K562 (cell line): ENCODE measurements around the gene LRRC37A3. TPM values are rescaled to one million over a fixed set of nuclear protein-coding genes. Genes with fewer than 3 reads are reported as not detected.
"Not testable (repeated sequence)": the region's sequence is repeated elsewhere in the genome, so short reads cannot be mapped to it uniquely, and the experiment has no call there.

Experiments
- ATF1 ChIP-seq, 2 experiments: fragments of 450-650 bp in 1 of 2; IDR thresholded peaks; 2 replicates each; pipeline ENCODE4 v1.6.1; 2016; ENCODE audit warnings: missing compliant biosample characterization in 1 of 2, missing genetic modification characterization in 1 of 2
- CTBP1 ChIP-seq: fragments of 450-650 bp; IDR thresholded peaks from 2 replicates; pipeline ENCODE4 v1.6.1; 2016; ENCODE audit warnings: borderline replicate concordance
- DMBX1 ChIP-seq: fragments of 250-450 bp; sonication (Bioruptor Pico); IDR thresholded peaks from 2 replicates; pipeline ENCODE4 v1.8.0; 2022; ENCODE audit warnings: inconsistent platforms, mild to moderate bottlenecking, moderate library complexity, borderline replicate concordance
- EGR1 ChIP-seq: fragments of 450-650 bp; conservative IDR thresholded peaks from 2 replicates; pipeline ENCODE4 v1.6.1; 2017; ENCODE audit warnings: mild to moderate bottlenecking
- GTF2E2 ChIP-seq: fragments of 200-800 bp; sonication (Bioruptor generic); IDR thresholded peaks from 2 replicates; pipeline ENCODE4 v1.6.1; 2016; ENCODE audit warnings: missing genetic modification characterization, missing compliant biosample characterization
- HMGN3 ChIP-seq: IDR thresholded peaks from 2 replicates; pipeline ENCODE4 v1.6.1; 2011; ENCODE audit warnings: borderline replicate concordance, low read depth, mild to moderate bottlenecking, mixed read lengths, low read length; ENCODE audit not compliant: insufficient read length; ENCODE audit errors: extremely low read depth
- HNRNPK ChIP-seq: fragments of 200-400 bp; formaldehyde crosslinking; IDR thresholded peaks from one replicate; pipeline ENCODE4 v1.6.1; 2018; ENCODE audit warnings: mild to moderate bottlenecking, low read depth, low read length; ENCODE audit not compliant: poor library complexity, severe bottlenecking
- HNRNPLL ChIP-seq: fragments of 200-400 bp; formaldehyde crosslinking; IDR thresholded peaks from 2 replicates; pipeline ENCODE4 v1.6.1; 2017; ENCODE audit warnings: low read length, low read depth, mild to moderate bottlenecking; ENCODE audit not compliant: poor library complexity, severe bottlenecking
- MYBL2 ChIP-seq, 2 experiments: fragments of 450-650 bp in 1 of 2; sonication (generic) in 1 of 2; formaldehyde crosslinking in 1 of 2; IDR thresholded peaks; 2 replicates each; pipeline versions ENCODE4 v1.6.1 to v1.8.1; 2017 to 2022; ENCODE audit warnings: borderline replicate concordance in 1 of 2, inconsistent platforms in 1 of 2, low read depth in 1 of 2, mild to moderate bottlenecking in 1 of 2, missing genetic modification reagents in 1 of 2, moderate library complexity in 1 of 2
- RBBP5 ChIP-seq: fragments of 200-600 bp; sonication (generic); IDR thresholded peaks from 2 replicates; pipeline ENCODE4 v1.6.1; 2012; ENCODE audit warnings: borderline replicate concordance, mild to moderate bottlenecking, low read length, control low read depth, inconsistent platforms; ENCODE audit not compliant: insufficient read depth, poor library complexity, severe bottlenecking
- SIN3B ChIP-seq: fragments of 450-650 bp; IDR thresholded peaks from 2 replicates; pipeline ENCODE4 v1.6.1; 2017; ENCODE audit warnings: low read depth, mild to moderate bottlenecking, moderate library complexity
- TBP ChIP-seq: optimal IDR thresholded peaks from 2 replicates; pipeline ENCODE3; 2011; ENCODE audit warnings: low read depth, low read length, improper control_type of control experiment
- TCF3 ChIP-seq: sonication (generic); formaldehyde crosslinking; IDR thresholded peaks from 2 replicates; pipeline ENCODE4 v1.4.0; 2020; ENCODE audit warnings: mild to moderate bottlenecking, missing genetic modification reagents
- TFE3 ChIP-seq: fragments of 450-650 bp; formaldehyde crosslinking; IDR thresholded peaks from 2 replicates; pipeline ENCODE4 v1.4.0; 2020; ENCODE audit warnings: mild to moderate bottlenecking, mixed read lengths
- USF2 ChIP-seq: sonication (generic); formaldehyde crosslinking; IDR thresholded peaks from 2 replicates; pipeline ENCODE4 v1.5.0; 2020; ENCODE audit warnings: missing genetic modification reagents
- ZBTB17 ChIP-seq: fragments of 450-650 bp; formaldehyde crosslinking; IDR thresholded peaks from 2 replicates; pipeline ENCODE4 v1.4.0; 2020; ENCODE audit warnings: mild to moderate bottlenecking
- ZBTB7A ChIP-seq: IDR thresholded peaks from 2 replicates; pipeline ENCODE4 v1.6.1; 2011; ENCODE audit warnings: low read depth, mild to moderate bottlenecking, low read length, moderate library complexity, borderline replicate concordance; ENCODE audit not compliant: control insufficient read depth
- ZBTB9 ChIP-seq: fragments of 450-650 bp; formaldehyde crosslinking; IDR thresholded peaks from 2 replicates; pipeline ENCODE4 v1.4.0; 2020; ENCODE audit warnings: mild to moderate bottlenecking, moderate library complexity
- ZNF512 ChIP-seq: IDR thresholded peaks from 2 replicates; pipeline ENCODE4 v1.6.1; 2016; ENCODE audit warnings: missing genetic modification characterization, missing compliant biosample characterization
- ZNF584 ChIP-seq: fragments of 200-800 bp; sonication (Bioruptor generic); IDR thresholded peaks from 2 replicates; pipeline ENCODE4 v1.6.1; 2016; ENCODE audit warnings: low read depth, mild to moderate bottlenecking, missing genetic modification characterization, missing compliant biosample characterization
- polyA plus RNA-seq, 8 experiments: library from polyadenylated mRNA; depleted of rRNA in 4 of 8; stranded (reverse) in 5 of 8; unstranded in 3 of 8; fragments of >200 nt; fragmentation: Nextera tagmentation in 2 of 8; fragmentation: Illumina TruSeq in 1 of 8; extraction: Ambion mirVana in 2 of 8; extraction: Trizol in 1 of 8; gene quantifications; 2 replicates each; pipeline versions ENCODE4 v1.2.1 to v1.2.3, GENCODE V29; 2011 to 2014; ENCODE audit warnings: inconsistent platforms in 1 of 8, missing spikeins in 1 of 8
- total RNA-seq, 7 experiments: library from RNA; depleted of rRNA in 6 of 7; stranded (reverse); fragments of >200 nt in 6 of 7; fragmentation: Illumina TruSeq in 2 of 7; extraction: Trizol in 2 of 7; gene quantifications; 2 replicates each; pipeline versions ENCODE4 v1.2.1 to v1.2.3, GENCODE V29; 2011 to 2021; ENCODE audit warnings: low replicate concordance in 1 of 7

LRRC37A3 gene
- total and polyA plus RNA-seq, 9 of the 15 experiments (the other 6 are each of a cell fraction or from before 2014, with no cell fraction given) = 0.14 to 5.9 (median 2.2) TPM

GRCh38 chr17:64919289-64920025 is at the start of gene LRRC37A3 (continued):
- TF ChIP-seq EGR1 (peak; percentile 68), ZBTB7A (peak; percentile 92), DMBX1 (CRISPR knock-in tag) (0 out of 2 replicates have a peak, but pooled peaks have one; percentile 41), ZNF512 (tag) (peak; percentile 86; the same call in 1 of the 2 replicates), ZBTB17 (CRISPR knock-in tag) (peak; percentile 57; the same call in 1 of the 2 replicates), SIN3B (peak; percentile 19; the same call in 1 of the 2 replicates), TCF3 (CRISPR knock-in tag) (peak; percentile 44; the same call in 1 of the 2 replicates), GTF2E2 (tag) (peak; percentile 81), TFE3 (CRISPR knock-in tag) (peak; percentile 98), RBBP5 (peak; percentile 74), HMGN3 (peak; percentile 77), MYBL2 (IDR thresholded peaks at IDR 0.05; ENCODE audit: low read depth) (0 out of 2 replicates have a peak, but pooled peaks have one; percentile 14), ZBTB9 (peak; percentile 36; the same call in 1 of the 2 replicates), HNRNPLL (peak; percentile 38), CTBP1 (peak; percentile 79), HNRNPK (peak; percentile 42), ZNF584 (CRISPR knock-in tag) (0 out of 2 replicates have a peak, but pooled peaks have one; percentile 9), ATF1 (tag; IDR thresholded peaks at IDR 0.05) (peak; percentile 40; the same call in 1 of the 2 replicates), TBP (peak; percentile 41), USF2 (CRISPR knock-in tag) (peak; percentile 96)
- TF ChIP-seq MYBL2 (CRISPR knock-in tag; IDR thresholded peaks at IDR 0.05; ENCODE audit: borderline replicate concordance); ATF1 (CRISPR knock-in tag; IDR thresholded peaks at IDR 0.05): not testable (repeated sequence)
